ENCODE measurements around the gene STAC.

STAC gene

GRCh38 chr3:36580716-36581115 lies 200.4 kb downstream of the STAC start:
- no peaks in the 10 kb centered on the region for H3K27me3 ChIP-seq (replicated peaks; ENCODE audit: control insufficient read depth, insufficient read depth, low read length)
- no peak for TF ChIP-seq CTCF (IDR thresholded peaks at IDR 0.05; ENCODE audit: insufficient read depth, low read length, poor library complexity, severe bottlenecking)

GRCh38 chr3:36591959-36592358 lies 211.7 kb downstream of the STAC start:
- TF ChIP-seq CTCF (IDR thresholded peaks at IDR 0.05; ENCODE audit: insufficient read depth, low read length, poor library complexity, severe bottlenecking): no peak
- DNase-seq (ENCODE audit: extremely low read depth, insufficient read length): no peak
- H3K27me3 ChIP-seq (replicated peaks; ENCODE audit: control insufficient read depth, insufficient read depth, low read length): no peaks in the 10 kb centered on the region; the same call in 1 of the 2 replicates

More at GRCh38 chr3:36580716-36581115, 200.4 kb downstream of the STAC start:
- DNase-seq (ENCODE audit: extremely low read depth, insufficient read length): no peak
- H3K36me3 ChIP-seq (ENCODE audit: control insufficient read depth, insufficient read depth, low read length): no peaks in the 10 kb centered on the region
- H3K4me3 ChIP-seq (replicated peaks; ENCODE audit: low read depth, low read length): no peak overlapping the region

GRCh38 chr3:36595511-36595910 lies 215.2 kb downstream of the STAC start:
- no peaks in the 10 kb centered on the region; the same call in 1 of the 2 replicates for H3K27me3 ChIP-seq (replicated peaks; ENCODE audit: control insufficient read depth, insufficient read depth, low read length)
- H3K36me3 ChIP-seq (ENCODE audit: control insufficient read depth, insufficient read depth, low read length): no peaks in the 10 kb centered on the region
- no peak overlapping the region for H3K4me3 ChIP-seq (replicated peaks; ENCODE audit: low read depth, low read length)
- TF ChIP-seq CTCF (IDR thresholded peaks at IDR 0.05; ENCODE audit: insufficient read depth, low read length, poor library complexity, severe bottlenecking): no peak
- no peak for DNase-seq (ENCODE audit: extremely low read depth, insufficient read length)

More at GRCh38 chr3:36591959-36592358, 211.7 kb downstream of the STAC start:
- no peak overlapping the region for H3K4me3 ChIP-seq (replicated peaks; ENCODE audit: low read depth, low read length)
- no peaks in the 10 kb centered on the region for H3K36me3 ChIP-seq (ENCODE audit: control insufficient read depth, insufficient read depth, low read length)

- TF ChIP-seq CTCF (IDR thresholded peaks at IDR 0.05; ENCODE audit: insufficient read depth, low read length, poor library complexity, severe bottlenecking): no peak
- no peak overlapping the region for H3K4me3 ChIP-seq (replicated peaks; ENCODE audit: low read depth, low read length)
- H3K36me3 ChIP-seq (ENCODE audit: control insufficient read depth, insufficient read depth, low read length): no peaks in the 10 kb centered on the region
- no peak for DNase-seq (ENCODE audit: extremely low read depth, insufficient read length)
- no peaks in the 10 kb centered on the region; the same call in 1 of the 2 replicates for H3K27me3 ChIP-seq (replicated peaks; ENCODE audit: control insufficient read depth, insufficient read depth, low read length)
Measured at GRCh38 chr3:36596419-36596818, 216.1 kb downstream of the STAC start.

DNA sequence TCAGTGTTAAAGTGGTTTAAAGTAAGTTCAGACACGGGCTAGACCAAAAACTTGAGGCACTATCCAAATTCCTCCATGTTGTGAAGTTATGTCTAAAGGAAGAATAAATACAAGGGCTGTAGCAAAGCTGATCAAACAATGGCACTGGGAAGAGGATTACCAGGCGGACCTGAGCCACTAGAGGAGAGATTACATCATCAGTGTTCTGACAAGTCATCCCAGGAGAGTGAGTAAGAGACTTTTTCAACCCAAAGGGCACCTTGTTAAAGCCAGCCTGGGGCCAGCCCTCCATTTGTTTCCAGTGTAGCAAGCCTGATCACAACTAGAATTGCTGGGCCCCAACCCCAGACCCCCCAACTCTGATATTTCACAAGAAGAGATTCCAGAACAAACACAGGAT lies 217.1 kb downstream of the STAC start:
- Histone ChIP-seq H3K4me3 (replicated peaks; ENCODE audit: low read depth, low read length) (no peak overlapping the region), H3K27me3 (replicated peaks; ENCODE audit: control insufficient read depth, insufficient read depth, low read length) (no peaks in the 10 kb centered on the region; the same call in 1 of the 2 replicates), H3K36me3 (ENCODE audit: control insufficient read depth, insufficient read depth, low read length) (no peaks in the 10 kb centered on the region)
- TF ChIP-seq CTCF (IDR thresholded peaks at IDR 0.05; ENCODE audit: insufficient read depth, low read length, poor library complexity, severe bottlenecking): no peak
- no peak for DNase-seq (ENCODE audit: extremely low read depth, insufficient read length)
